Measurements from ENCODE around the gene ZNF750.

ZNF750 gene

DNA sequence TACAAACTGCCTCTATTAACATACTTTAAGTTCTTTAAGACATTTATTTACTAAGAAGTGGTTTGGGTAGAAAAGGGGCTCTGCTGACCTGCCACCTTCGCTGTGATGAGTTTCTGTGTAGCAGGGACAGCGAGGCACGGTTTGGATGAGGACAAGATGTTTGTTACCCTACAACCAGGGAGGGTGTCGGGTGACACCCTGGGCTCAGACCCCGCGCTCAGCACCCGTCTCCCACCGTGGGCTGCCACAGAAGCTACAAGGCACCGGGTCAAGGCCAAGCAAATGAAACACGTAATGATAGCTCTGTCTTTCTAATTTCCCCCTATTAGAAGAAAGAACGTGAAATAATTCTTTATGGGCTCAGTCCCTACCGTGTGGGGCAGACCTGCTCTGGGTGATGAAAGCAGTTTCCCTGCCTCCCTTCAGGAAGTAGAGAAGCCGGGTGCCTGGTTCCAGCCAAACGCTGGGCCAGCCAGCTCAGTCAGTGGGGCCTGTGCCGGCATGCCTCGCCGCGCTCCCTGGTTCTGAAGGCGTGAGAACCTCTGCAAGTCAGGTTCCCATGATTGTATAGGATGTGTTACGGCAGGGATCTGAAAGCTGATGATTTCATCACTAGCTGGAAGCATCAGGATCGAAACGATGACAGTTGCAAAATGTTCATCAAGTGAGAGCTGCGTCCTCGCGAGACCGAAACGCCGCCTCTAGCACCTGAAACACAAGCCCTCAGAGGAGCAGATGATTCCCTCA is 3.9 kb downstream of the ZNF750 start:
- DNase-seq (ENCODE audit: low read depth) = no peak
- H3K4me3 ChIP-seq (ENCODE audit: low read depth, low read length) = no peak overlapping the region
- in situ Hi-C loops (cut with HindIII; ENCODE audit: low sequenced_read_pairs) = no loop called here
- TF ChIP-seq, protein P1, sequence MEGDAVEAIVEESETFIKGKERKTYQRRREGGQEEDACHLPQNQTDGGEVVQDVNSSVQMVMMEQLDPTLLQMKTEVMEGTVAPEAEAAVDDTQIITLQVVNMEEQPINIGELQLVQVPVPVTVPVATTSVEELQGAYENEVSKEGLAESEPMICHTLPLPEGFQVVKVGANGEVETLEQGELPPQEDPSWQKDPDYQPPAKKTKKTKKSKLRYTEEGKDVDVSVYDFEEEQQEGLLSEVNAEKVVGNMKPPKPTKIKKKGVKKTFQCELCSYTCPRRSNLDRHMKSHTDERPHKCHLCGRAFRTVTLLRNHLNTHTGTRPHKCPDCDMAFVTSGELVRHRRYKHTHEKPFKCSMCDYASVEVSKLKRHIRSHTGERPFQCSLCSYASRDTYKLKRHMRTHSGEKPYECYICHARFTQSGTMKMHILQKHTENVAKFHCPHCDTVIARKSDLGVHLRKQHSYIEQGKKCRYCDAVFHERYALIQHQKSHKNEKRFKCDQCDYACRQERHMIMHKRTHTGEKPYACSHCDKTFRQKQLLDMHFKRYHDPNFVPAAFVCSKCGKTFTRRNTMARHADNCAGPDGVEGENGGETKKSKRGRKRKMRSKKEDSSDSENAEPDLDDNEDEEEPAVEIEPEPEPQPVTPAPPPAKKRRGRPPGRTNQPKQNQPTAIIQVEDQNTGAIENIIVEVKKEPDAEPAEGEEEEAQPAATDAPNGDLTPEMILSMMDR (IDR thresholded peaks at IDR 0.05; ENCODE audit: low read depth, low read length, missing control alignments) = no peak

DNA sequence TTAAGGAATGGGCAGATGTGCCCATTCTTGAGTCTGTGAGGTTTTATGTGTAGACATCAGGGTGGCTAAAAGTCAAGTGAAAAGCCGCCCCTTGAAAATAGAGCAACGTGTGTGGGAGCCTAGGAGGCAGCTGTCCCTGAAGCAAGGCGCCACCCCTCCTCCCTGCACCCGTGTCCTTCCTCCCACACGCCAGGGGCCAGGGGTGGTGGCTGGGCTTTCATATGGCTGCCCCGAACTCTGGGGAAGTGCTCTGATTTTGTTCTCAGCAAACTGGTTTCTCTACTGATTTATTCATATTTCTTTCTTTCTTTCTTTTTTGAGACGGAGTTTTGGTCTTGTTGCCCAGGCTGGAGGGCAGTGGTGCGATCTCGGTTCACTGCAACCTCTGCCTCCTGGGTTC is 4.7 kb downstream of the ZNF750 start:
- in situ Hi-C loops (cut with HindIII; ENCODE audit: low sequenced_read_pairs) = no loop called here
- TF ChIP-seq, protein P1 (IDR thresholded peaks at IDR 0.05; ENCODE audit: low read depth, low read length, missing control alignments) = no peak
- no peak overlapping the region for H3K4me3 ChIP-seq (ENCODE audit: low read depth, low read length)
- no peak for DNase-seq (ENCODE audit: low read depth)

DNA sequence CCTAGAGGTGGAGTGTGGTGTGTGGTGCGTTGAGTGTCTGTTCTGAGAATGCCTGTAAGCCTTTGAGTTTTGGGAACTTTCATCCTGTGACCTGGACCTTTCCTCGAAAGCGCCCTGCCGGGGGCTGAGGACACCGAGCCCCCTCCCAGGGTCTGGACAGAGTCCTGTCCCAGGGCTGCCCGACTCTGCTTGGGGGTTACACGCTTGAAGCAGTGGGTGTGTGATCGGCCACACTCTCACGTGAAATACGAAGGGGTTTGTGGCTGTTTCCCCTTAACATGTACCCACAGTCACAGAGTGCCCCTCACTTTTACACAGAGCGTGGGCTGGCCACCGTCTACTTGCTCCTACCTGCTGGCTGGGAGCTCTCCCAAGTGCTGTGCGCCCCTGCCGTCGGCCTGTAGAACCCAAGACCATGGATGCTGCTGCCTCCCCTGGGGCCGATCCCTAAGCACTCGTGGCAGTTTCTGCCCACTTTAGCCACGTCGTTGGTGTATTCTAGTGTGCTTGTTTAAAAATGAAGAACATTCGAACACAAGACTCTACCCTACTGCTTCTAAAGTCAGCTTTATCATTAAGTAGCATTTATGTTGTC is 6.8 kb downstream of the ZNF750 start:
- DNase-seq (ENCODE audit: low read depth) = no peak
- no peak overlapping the region for H3K4me3 ChIP-seq (ENCODE audit: low read depth, low read length)
- TF ChIP-seq, protein P1 (IDR thresholded peaks at IDR 0.05; ENCODE audit: low read depth, low read length, missing control alignments) = no peak
- in situ Hi-C loops (cut with HindIII; ENCODE audit: low sequenced_read_pairs) = no loop called here

DNA sequence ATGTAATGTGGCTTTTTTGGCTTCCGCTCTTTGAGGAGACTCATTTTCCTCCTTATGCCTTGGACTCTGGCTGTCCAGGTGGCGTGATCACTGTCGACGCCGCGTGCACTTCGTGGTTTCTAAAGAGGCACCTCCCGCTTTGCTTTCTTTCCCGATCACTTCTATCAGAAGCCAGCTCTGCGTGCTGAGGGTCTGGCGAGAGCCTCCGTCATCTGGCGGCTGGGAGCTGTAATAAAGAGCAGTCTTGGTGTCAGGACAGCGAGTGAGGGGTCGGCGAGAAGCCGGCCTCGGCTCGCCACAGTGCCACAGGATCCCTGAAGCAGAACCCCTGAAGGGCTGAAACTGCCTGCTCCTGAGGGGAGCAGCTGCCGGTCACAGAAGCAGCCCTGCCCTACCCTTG is 7.4 kb downstream of the ZNF750 start:
- in situ Hi-C loops (cut with HindIII; ENCODE audit: low sequenced_read_pairs) = no loop called here
- TF ChIP-seq, protein P1 (IDR thresholded peaks at IDR 0.05; ENCODE audit: low read depth, low read length, missing control alignments) = no peak
- no peak for DNase-seq (ENCODE audit: low read depth)

DNA sequence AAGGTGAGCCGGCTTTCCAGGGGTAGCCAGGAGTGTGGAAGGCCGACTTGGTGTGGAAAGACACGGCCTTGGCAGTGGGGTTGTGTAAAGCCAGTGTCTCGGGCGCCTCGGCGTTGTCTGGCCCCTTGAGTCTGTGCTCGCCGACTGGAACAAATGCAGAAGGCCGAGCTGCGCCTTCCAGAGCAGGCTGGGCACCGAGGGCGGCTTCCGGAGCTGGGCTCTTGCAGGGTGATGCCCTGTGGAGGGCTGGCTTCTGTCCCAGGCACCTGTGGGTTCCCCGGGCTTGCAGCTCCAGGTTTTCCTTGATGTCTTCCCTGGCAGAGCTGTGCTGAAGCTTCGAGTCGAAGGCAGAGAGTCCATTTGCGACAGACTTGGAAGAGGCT is 8.0 kb downstream of the ZNF750 start:
- H3K4me3 ChIP-seq (ENCODE audit: low read depth, low read length) = no peak overlapping the region
- TF ChIP-seq, protein P1 (IDR thresholded peaks at IDR 0.05; ENCODE audit: low read depth, low read length, missing control alignments) = no peak
- in situ Hi-C loops (cut with HindIII; ENCODE audit: low sequenced_read_pairs) = no loop called here
- no peak for DNase-seq (ENCODE audit: low read depth)

More for the DNA sequence above, 7.4 kb downstream of the ZNF750 start:
- no peak overlapping the region for H3K4me3 ChIP-seq (ENCODE audit: low read depth, low read length)

DNA sequence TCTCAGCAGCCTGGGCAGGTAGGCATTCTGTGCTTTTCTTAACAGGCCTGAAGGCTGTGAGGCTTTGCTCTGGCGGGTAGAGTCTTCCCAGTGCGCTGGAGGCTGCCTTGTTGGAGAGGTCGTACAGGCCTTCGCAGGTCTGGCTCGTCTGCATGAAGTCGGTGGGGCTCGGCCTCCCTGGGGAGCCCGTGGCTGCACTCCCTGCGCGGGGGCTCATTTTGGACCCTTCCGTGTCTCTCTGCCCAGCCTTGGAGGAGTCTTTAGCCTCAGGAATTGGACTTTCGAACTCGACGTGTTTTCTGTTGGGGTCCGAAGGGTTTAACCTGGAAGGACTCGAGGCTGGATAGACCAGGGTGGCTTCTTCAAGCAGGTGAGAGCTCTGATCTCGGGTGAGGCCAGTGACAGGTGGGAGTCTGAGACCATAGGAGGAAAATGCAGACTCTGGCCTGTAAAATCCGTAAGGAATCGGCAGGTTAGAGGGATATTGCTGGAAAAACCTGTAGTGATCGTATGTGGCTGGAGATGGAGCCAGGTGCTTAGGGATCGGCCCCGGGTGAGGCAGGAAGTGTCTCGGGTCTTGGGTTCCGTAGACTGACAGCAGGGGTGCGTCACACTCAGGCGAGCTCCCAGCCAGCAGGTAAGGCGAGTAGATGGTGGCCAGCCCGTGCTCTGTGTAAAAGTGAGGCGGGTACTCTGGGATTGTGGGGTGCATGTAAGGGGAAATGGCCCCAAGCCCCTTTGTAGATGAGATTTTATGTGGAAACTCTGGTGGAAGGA is 8.6 kb downstream of the ZNF750 start:
- in situ Hi-C loops (cut with HindIII; ENCODE audit: low sequenced_read_pairs) = no loop called here
- no peak for DNase-seq (ENCODE audit: low read depth)

More for the DNA sequence above, 8.6 kb downstream of the ZNF750 start:
- TF ChIP-seq, protein P1 (IDR thresholded peaks at IDR 0.05; ENCODE audit: low read depth, low read length, missing control alignments) = no peak
- H3K4me3 ChIP-seq (ENCODE audit: low read depth, low read length) = no peak overlapping the region

All from astrocyte of the cerebellum (primary cell).